ENCODE measurements around the gene CCL7.

DNA sequence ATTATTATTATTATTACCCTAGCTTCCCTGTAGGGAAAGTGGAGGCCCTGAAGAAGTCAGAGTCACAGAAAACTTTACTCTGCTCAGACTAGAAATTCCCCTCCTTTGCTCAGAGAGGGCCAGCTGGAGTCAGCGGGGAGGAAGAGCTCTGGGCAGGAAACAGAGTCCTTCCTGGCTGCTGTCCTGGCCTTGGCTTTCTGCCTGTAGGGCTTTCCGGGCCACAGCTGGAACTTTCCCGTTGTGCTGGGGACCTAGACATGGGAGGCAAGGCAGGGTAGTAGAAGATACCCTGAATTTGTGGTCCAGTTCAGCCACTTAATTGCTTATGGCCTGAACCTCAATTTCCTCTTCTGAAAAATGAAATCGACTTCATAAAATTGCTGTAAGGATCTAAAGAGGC lies 29.0 kb upstream of the CCL7 start:
- TF ChIP-seq TAF1 (IDR thresholded peaks at IDR 0.05; ENCODE audit: low read depth, low read length) = no peak
- no peak for TF ChIP-seq POLR2AphosphoS5 (IDR thresholded peaks at IDR 0.05; ENCODE audit: low read depth, low read length)

Data from GM12891 (cell line).